DOHH2 (cell line): Measurements from ENCODE around the gene UVRAG.

ENCODE experiments used
- H3F3A ChIP-seq: fragments of 200-600 bp; sonication (generic), shearing (Covaris generic); 2 replicates; pipeline ENCODE4 v1.6.0; 2016; ENCODE audit warnings: antibody characterized with exemption, mild to moderate bottlenecking; ENCODE audit not compliant: control insufficient read depth, insufficient read depth
- H3K27ac ChIP-seq: fragments of 200-600 bp; sonication (generic); 2 replicates; pipeline ENCODE4 v1.5.1; 2014; ENCODE audit warnings: low read depth, mild to moderate bottlenecking, low read length, moderate library complexity
- H3K27me3 ChIP-seq: fragments of 200-600 bp; sonication (generic); 2 replicates; pipeline ENCODE4 v1.6.1; 2014; ENCODE audit warnings: mild to moderate bottlenecking, low read length, mixed read lengths; ENCODE audit not compliant: control insufficient read depth
- H3K36me3 ChIP-seq: fragments of 200-600 bp; sonication (generic); 2 replicates; pipeline ENCODE4 v1.6.1; 2014; ENCODE audit warnings: mild to moderate bottlenecking, low read length, moderate library complexity, mixed read lengths; ENCODE audit not compliant: control insufficient read depth
- H3K4me1 ChIP-seq: fragments of 200-600 bp; sonication (generic); 2 replicates; pipeline ENCODE4 v1.6.1; 2014; ENCODE audit warnings: mild to moderate bottlenecking, low read length, mixed read lengths; ENCODE audit not compliant: control insufficient read depth
- H3K4me2 ChIP-seq: fragments of 200-600 bp; sonication (generic); 2 replicates; pipeline ENCODE4 v1.6.0; 2014; ENCODE audit warnings: mild to moderate bottlenecking, low read length, moderate library complexity
- H3K4me3 ChIP-seq: fragments of 200-600 bp; sonication (generic); 2 replicates; pipeline ENCODE4 v1.5.1; 2014; ENCODE audit warnings: mild to moderate bottlenecking, low read length, mixed read lengths
- H3K79me2 ChIP-seq: fragments of 200-600 bp; sonication (generic); 2 replicates; pipeline ENCODE4 v1.6.1; 2014; ENCODE audit warnings: mild to moderate bottlenecking, low read length, mixed read lengths; ENCODE audit not compliant: control insufficient read depth
- H3K9me2 ChIP-seq: fragments of 200-600 bp; sonication (generic); replicated peaks from 2 replicates; pipeline ENCODE4 v1.6.1; 2014; ENCODE audit warnings: mild to moderate bottlenecking, low read length, mixed read lengths; ENCODE audit not compliant: control insufficient read depth
- H3K9me3 ChIP-seq: fragments of 200-600 bp; sonication (generic); 2 replicates; pipeline ENCODE4 v1.6.1; 2014; ENCODE audit warnings: antibody characterized with exemption, low read length, mixed read lengths; ENCODE audit not compliant: control insufficient read depth, insufficient read depth
- H4K20me1 ChIP-seq: fragments of 200-600 bp; sonication (generic); 2 replicates; pipeline ENCODE4 v1.6.0; 2014; ENCODE audit warnings: low read depth, mild to moderate bottlenecking, antibody characterized with exemption, low read length, moderate library complexity; ENCODE audit not compliant: control insufficient read depth, insufficient read depth
- EZH2phosphoT487 ChIP-seq: fragments of 200-600 bp; sonication (generic); IDR thresholded peaks from 2 replicates; pipeline ENCODE4 v1.6.1; 2017; ENCODE audit warnings: borderline replicate concordance, mild to moderate bottlenecking, antibody characterized with exemption, low read length, moderate library complexity, mixed read lengths
- TF ChIP-seq, protein P1 (sequence below): fragments of 200-600 bp; sonication (generic); IDR thresholded peaks from one replicate; pipeline ENCODE4 v1.5.1; 2014; ENCODE audit warnings: antibody characterized with exemption, mild to moderate bottlenecking, low read depth, low read length; ENCODE audit not compliant: poor library complexity, severe bottlenecking

UVRAG gene

DNA sequence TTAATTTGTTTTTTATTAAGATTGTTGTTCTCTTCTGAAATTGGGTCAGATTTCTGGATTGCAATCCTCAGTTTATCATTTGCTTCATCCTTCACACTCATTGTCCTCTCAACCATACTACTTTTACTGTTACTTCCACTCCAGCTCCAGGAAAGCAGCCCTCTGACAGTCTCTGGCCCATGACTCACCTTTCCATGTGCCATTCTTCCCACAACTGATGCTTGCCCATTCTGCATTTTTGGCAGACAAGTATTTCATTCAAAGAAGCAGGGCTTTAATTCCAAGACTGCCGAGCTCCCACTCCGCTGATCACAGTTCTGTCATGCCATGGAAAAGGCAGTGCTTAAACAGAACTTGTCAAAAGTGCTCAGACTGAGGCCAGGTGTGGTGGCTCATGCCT lies 252.1 kb downstream of the UVRAG start:
- Histone ChIP-seq H3K79me2 (no peaks in the 10 kb centered on the region), H3K4me1 (no peaks in the 10 kb centered on the region), H3F3A (no peaks in the 10 kb centered on the region), H3K27me3 (no peaks in the 10 kb centered on the region), H3K27ac (no peak overlapping the region), H4K20me1 (no peaks in the 10 kb centered on the region), H3K9me3 (no peaks in the 10 kb centered on the region), H3K4me3 (no peak overlapping the region), H3K9me2 (no peaks in the 10 kb centered on the region), H3K36me3 (peaks cover 90% of the 10 kb centered on the region), H3K4me2 (no peak overlapping the region)
- no peak for TF ChIP-seq EZH2phosphoT487
- TF ChIP-seq, protein P1, sequence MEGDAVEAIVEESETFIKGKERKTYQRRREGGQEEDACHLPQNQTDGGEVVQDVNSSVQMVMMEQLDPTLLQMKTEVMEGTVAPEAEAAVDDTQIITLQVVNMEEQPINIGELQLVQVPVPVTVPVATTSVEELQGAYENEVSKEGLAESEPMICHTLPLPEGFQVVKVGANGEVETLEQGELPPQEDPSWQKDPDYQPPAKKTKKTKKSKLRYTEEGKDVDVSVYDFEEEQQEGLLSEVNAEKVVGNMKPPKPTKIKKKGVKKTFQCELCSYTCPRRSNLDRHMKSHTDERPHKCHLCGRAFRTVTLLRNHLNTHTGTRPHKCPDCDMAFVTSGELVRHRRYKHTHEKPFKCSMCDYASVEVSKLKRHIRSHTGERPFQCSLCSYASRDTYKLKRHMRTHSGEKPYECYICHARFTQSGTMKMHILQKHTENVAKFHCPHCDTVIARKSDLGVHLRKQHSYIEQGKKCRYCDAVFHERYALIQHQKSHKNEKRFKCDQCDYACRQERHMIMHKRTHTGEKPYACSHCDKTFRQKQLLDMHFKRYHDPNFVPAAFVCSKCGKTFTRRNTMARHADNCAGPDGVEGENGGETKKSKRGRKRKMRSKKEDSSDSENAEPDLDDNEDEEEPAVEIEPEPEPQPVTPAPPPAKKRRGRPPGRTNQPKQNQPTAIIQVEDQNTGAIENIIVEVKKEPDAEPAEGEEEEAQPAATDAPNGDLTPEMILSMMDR, result no peak

- no peaks in the 10 kb centered on the region for H3K9me2 ChIP-seq
- no peaks in the 10 kb centered on the region for H3K4me1 ChIP-seq
Observed at GRCh38 chr11:76069001-76069400, 254.0 kb downstream of the UVRAG start.

DNA sequence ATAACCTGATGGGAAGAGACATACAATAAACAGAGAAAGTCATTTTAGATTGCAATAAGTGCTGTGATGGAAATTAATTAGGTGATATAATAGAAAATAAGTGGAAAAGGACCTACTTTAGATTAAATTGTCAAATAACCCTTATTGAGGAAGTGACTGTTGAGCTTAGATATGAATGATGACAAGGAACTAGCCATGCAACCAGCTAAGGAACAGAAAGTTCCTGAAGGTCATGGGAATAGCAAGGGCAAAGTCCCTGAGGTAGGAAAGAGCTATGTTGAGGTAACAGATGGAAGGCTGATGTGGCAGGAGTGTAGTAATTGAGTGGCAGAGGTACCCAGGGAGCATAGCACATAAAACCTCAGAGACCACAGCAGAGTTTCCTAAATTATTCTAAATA lies 256.1 kb downstream of the UVRAG start:
- no peaks in the 10 kb centered on the region for H4K20me1 ChIP-seq
- H3K27ac ChIP-seq, result no peak overlapping the region
- H3K9me3 ChIP-seq, result no peaks in the 10 kb centered on the region
- peaks cover 11% of the 10 kb centered on the region; the same call in 1 of the 2 replicates for H3K4me1 ChIP-seq
- no peaks in the 10 kb centered on the region for H3K79me2 ChIP-seq
- no peak overlapping the region for H3K4me2 ChIP-seq
- no peak overlapping the region for H3K4me3 ChIP-seq
- peaks cover 87% of the 10 kb centered on the region for H3K36me3 ChIP-seq
- H3F3A ChIP-seq, result no peaks in the 10 kb centered on the region
- H3K9me2 ChIP-seq, result no peaks in the 10 kb centered on the region
- no peaks in the 10 kb centered on the region for H3K27me3 ChIP-seq
- TF ChIP-seq EZH2phosphoT487, result no peak
- TF ChIP-seq, protein P1, result no peak

More at GRCh38 chr11:76069001-76069400, 254.0 kb downstream of the UVRAG start:
- H3K27ac ChIP-seq, result no peak overlapping the region
- H3K4me2 ChIP-seq, result no peak overlapping the region
- no peaks in the 10 kb centered on the region for H3K79me2 ChIP-seq
- H3K27me3 ChIP-seq, result no peaks in the 10 kb centered on the region
- H3F3A ChIP-seq, result no peaks in the 10 kb centered on the region
- H3K36me3 ChIP-seq, result peaks cover 85% of the 10 kb centered on the region
- H4K20me1 ChIP-seq, result no peaks in the 10 kb centered on the region
- no peak overlapping the region for H3K4me3 ChIP-seq
- no peak for TF ChIP-seq EZH2phosphoT487
- TF ChIP-seq, protein P1, result no peak
- H3K9me3 ChIP-seq, result no peaks in the 10 kb centered on the region
